WTC11 (cell line): ENCODE data around the gene HDLBP. TPM values are rescaled to one million over a fixed set of nuclear protein-coding genes. Genes with fewer than 3 reads are reported as not detected.

ENCODE experiments used
- ATF1 ChIP-seq: sonication (generic); formaldehyde crosslinking; IDR thresholded peaks from 2 replicates; pipeline ENCODE4 v1.8.1; 2023; ENCODE audit warnings: mild to moderate bottlenecking, moderate library complexity, missing genetic modification reagents
- EMX1 ChIP-seq: fragments of 250-450 bp; sonication (Bioruptor Pico); IDR thresholded peaks from 2 replicates; pipeline ENCODE4 v1.8.0; 2021; ENCODE audit warnings: mild to moderate bottlenecking
- NR2C2 ChIP-seq: sonication (generic); formaldehyde crosslinking; IDR thresholded peaks from 2 replicates; pipeline ENCODE4 v1.8.0; 2022; ENCODE audit warnings: mild to moderate bottlenecking, missing genetic modification reagents
- NR3C1 ChIP-seq: sonication (generic); formaldehyde crosslinking; conservative IDR thresholded peaks from 2 replicates; pipeline ENCODE4 v1.8.1; 2023; ENCODE audit warnings: low read depth, mild to moderate bottlenecking, missing genetic modification reagents
- RORB ChIP-seq: fragments of 250-450 bp; sonication (Bioruptor Pico); IDR thresholded peaks from 2 replicates; pipeline ENCODE4 v1.9.0; 2021; ENCODE audit warnings: mild to moderate bottlenecking
- SOX15 ChIP-seq: fragments of 250-450 bp; sonication (Bioruptor Pico); IDR thresholded peaks from 2 replicates; pipeline ENCODE4 v1.9.0; 2021; ENCODE audit warnings: mild to moderate bottlenecking
- SP1 ChIP-seq: sonication (generic); formaldehyde crosslinking; conservative IDR thresholded peaks from 2 replicates; pipeline ENCODE4 v1.8.1; 2022; ENCODE audit warnings: missing genetic modification reagents
- TEAD4 ChIP-seq: sonication (generic); formaldehyde crosslinking; IDR thresholded peaks from 2 replicates; pipeline ENCODE4 v1.8.0; 2022; ENCODE audit warnings: mild to moderate bottlenecking, missing genetic modification reagents
- ZNF219 ChIP-seq: sonication (generic); formaldehyde crosslinking; IDR thresholded peaks from 2 replicates; pipeline ENCODE4 v1.8.0; 2023; ENCODE audit warnings: missing genetic modification reagents, mild to moderate bottlenecking, borderline replicate concordance
- ZNF671 ChIP-seq: fragments of 250-450 bp; sonication (Bioruptor Pico); IDR thresholded peaks from 2 replicates; pipeline ENCODE4 v1.8.0; 2021; ENCODE audit warnings: mild to moderate bottlenecking
- total RNA-seq: library from RNA; stranded (reverse); gene quantifications from 3 replicates; pipeline ENCODE4 v1.2.3, GENCODE V29; 2021
- TF ChIP-seq, protein P1 (sequence below): sonication (generic); formaldehyde crosslinking; IDR thresholded peaks from 2 replicates; pipeline ENCODE4 v1.8.1; 2022; ENCODE audit warnings: mild to moderate bottlenecking, moderate library complexity, missing genetic modification reagents
- TF ChIP-seq, protein P2 (sequence below): fragments of 250-450 bp; sonication (Bioruptor Pico); conservative IDR thresholded peaks from 2 replicates; pipeline ENCODE4 v1.9.0; 2021; ENCODE audit warnings: mild to moderate bottlenecking
- TF ChIP-seq, protein P3 (sequence below): fragments of 250-450 bp; sonication (Bioruptor Pico); IDR thresholded peaks from 2 replicates; pipeline ENCODE4 v2.1.2; 2022; ENCODE audit warnings: mild to moderate bottlenecking, moderate library complexity
- TF ChIP-seq, protein P4 (sequence below): sonication (generic); formaldehyde crosslinking; IDR thresholded peaks from 2 replicates; pipeline ENCODE4 v1.8.0; 2022; ENCODE audit warnings: missing genetic modification reagents
- TF ChIP-seq, protein P5 (sequence below): sonication (generic); formaldehyde crosslinking; IDR thresholded peaks from 2 replicates; pipeline ENCODE4 v1.8.1; 2022; ENCODE audit warnings: low read depth, missing genetic modification reagents, borderline replicate concordance
- TF ChIP-seq, protein P6 (sequence below): fragments of 250-450 bp; sonication (Bioruptor Pico); IDR thresholded peaks from 2 replicates; pipeline ENCODE4 v1.9.0; 2021; ENCODE audit warnings: mild to moderate bottlenecking
- TF ChIP-seq, protein P7 (sequence below): fragments of 250-450 bp; sonication (Bioruptor Pico); IDR thresholded peaks from 2 replicates; pipeline ENCODE4 v1.8.0; 2021; ENCODE audit warnings: mild to moderate bottlenecking
- TF ChIP-seq, protein P8 (sequence below): sonication (generic); formaldehyde crosslinking; IDR thresholded peaks from 2 replicates; pipeline ENCODE4 v1.8.1; 2023; ENCODE audit warnings: mild to moderate bottlenecking, missing genetic modification reagents, moderate library complexity
- TF ChIP-seq, protein P9 (sequence below): sonication (generic); formaldehyde crosslinking; IDR thresholded peaks from 2 replicates; pipeline ENCODE4 v1.8.0; 2022; ENCODE audit warnings: mild to moderate bottlenecking, missing genetic modification reagents
- TF ChIP-seq, protein P10 (sequence below): sonication (generic); formaldehyde crosslinking; conservative IDR thresholded peaks from 2 replicates; pipeline ENCODE4 v1.8.1; 2022; ENCODE audit warnings: mild to moderate bottlenecking, missing genetic modification reagents

The HDLBP gene
- total RNA-seq, 1 experiment from 2014 or later = 368 TPM

DNA sequence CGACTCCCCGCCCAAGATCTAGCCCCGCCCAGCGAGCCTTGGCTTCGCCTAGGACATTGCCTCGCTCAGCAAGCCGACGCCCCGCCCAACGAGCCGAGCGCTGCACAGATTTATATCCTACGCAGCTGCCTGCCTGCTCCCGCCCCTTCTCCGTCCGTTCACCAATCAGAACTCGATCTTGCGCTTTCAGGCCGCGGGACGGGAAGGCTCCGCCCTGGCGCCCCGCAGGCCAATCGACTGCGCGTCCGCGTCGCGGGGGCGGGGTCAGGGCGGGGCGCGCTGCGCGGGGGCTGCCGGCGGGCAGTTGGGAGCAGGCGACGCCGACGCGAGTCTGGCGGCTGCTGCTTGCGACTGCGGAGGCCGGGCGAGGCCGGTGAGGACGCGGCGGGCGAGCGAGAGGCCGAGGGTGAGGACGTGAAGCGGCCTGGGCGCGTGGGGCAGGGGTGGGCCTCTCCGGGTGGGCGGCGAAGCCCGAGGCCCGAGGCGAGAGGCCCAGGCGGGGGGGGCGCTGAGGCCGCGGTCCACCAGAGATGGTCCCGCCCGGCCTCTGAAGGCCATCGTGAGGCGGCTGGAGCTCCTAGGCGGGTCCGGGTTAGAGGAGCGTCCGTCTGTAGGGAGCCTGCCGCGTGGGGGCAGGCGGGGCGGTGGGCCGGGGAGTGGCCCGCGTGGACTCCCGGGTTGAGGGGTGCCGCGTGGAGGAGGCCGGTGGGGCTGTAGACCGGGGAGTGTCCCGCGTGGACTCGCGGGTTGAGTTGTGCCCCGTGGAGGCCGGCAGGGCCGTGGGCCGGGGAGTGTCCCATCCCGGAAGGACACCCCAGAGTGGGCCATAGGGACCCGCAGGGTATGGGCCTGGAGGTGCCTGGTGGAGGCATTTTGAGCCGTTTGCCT lies 40.8 kb upstream of the HDLBP start, which contains the start of gene FARP2 (continued):
- TF ChIP-seq, protein P1, sequence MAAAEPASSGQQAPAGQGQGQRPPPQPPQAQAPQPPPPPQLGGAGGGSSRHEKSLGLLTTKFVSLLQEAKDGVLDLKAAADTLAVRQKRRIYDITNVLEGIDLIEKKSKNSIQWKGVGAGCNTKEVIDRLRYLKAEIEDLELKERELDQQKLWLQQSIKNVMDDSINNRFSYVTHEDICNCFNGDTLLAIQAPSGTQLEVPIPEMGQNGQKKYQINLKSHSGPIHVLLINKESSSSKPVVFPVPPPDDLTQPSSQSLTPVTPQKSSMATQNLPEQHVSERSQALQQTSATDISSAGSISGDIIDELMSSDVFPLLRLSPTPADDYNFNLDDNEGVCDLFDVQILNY = peak; percentile 20; the same call in 1 of the 2 replicates
- TF ChIP-seq NR2C2 (CRISPR knock-in tag) (no peak), ZNF671 (no peak), ZNF219 (no peak), ATF1 (CRISPR knock-in tag) (no peak), NR3C1 (CRISPR knock-in tag) (no peak), RORB (CRISPR knock-in tag) (no peak), TEAD4 (CRISPR knock-in tag) (no peak), SOX15 (CRISPR knock-in tag) (no peak), EMX1 (CRISPR knock-in tag) (no peak), SP1 (peak; percentile 92)
- TF ChIP-seq, protein P2, sequence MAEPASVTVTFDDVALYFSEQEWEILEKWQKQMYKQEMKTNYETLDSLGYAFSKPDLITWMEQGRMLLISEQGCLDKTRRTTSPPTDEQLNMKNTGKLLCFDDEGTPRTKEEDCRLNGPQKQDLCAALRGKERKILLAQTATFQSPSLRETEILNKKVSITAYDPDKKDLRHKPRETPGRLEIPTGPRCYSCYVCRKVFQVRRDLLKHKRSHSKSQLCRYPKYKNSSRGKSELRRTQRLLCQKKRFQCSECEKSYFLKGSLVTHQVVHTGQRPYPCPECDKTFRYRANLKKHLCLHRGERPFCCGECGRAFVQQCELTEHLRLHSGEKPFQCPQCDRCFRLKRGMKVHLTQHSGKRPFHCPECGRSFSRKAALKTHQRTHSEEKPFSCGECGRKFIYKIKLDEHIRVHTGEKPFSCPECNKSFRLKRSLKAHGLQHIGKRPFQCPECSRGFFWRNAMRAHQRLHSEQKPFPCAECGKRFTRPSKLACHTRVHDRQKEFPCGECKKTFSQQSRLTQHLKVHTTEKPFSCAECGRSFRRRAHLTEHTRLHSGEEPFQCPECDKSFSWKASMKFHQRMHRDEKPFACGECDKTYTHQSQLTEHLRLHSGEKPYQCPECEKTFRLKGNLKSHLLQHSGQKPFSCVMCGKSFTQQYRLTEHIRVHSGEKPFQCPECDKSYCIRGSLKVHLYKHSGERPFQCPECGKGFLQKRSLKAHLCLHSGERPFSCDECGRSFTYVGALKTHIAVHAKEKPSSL (CRISPR knock-in tag) = no peak
- TF ChIP-seq, protein P3, sequence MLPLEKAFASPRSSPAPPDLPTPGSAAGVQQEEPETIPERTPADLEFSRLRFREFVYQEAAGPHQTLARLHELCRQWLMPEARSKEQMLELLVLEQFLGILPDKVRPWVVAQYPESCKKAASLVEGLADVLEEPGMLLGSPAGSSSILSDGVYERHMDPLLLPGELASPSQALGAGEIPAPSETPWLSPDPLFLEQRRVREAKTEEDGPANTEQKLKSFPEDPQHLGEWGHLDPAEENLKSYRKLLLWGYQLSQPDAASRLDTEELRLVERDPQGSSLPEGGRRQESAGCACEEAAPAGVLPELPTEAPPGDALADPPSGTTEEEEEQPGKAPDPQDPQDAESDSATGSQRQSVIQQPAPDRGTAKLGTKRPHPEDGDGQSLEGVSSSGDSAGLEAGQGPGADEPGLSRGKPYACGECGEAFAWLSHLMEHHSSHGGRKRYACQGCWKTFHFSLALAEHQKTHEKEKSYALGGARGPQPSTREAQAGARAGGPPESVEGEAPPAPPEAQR (CRISPR knock-in tag) = no peak
- TF ChIP-seq, protein P4, sequence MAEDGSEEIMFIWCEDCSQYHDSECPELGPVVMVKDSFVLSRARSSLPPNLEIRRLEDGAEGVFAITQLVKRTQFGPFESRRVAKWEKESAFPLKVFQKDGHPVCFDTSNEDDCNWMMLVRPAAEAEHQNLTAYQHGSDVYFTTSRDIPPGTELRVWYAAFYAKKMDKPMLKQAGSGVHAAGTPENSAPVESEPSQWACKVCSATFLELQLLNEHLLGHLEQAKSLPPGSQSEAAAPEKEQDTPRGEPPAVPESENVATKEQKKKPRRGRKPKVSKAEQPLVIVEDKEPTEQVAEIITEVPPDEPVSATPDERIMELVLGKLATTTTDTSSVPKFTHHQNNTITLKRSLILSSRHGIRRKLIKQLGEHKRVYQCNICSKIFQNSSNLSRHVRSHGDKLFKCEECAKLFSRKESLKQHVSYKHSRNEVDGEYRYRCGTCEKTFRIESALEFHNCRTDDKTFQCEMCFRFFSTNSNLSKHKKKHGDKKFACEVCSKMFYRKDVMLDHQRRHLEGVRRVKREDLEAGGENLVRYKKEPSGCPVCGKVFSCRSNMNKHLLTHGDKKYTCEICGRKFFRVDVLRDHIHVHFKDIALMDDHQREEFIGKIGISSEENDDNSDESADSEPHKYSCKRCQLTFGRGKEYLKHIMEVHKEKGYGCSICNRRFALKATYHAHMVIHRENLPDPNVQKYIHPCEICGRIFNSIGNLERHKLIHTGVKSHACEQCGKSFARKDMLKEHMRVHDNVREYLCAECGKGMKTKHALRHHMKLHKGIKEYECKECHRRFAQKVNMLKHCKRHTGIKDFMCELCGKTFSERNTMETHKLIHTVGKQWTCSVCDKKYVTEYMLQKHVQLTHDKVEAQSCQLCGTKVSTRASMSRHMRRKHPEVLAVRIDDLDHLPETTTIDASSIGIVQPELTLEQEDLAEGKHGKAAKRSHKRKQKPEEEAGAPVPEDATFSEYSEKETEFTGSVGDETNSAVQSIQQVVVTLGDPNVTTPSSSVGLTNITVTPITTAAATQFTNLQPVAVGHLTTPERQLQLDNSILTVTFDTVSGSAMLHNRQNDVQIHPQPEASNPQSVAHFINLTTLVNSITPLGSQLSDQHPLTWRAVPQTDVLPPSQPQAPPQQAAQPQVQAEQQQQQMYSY (CRISPR knock-in tag) = no peak
- TF ChIP-seq, protein P5, sequence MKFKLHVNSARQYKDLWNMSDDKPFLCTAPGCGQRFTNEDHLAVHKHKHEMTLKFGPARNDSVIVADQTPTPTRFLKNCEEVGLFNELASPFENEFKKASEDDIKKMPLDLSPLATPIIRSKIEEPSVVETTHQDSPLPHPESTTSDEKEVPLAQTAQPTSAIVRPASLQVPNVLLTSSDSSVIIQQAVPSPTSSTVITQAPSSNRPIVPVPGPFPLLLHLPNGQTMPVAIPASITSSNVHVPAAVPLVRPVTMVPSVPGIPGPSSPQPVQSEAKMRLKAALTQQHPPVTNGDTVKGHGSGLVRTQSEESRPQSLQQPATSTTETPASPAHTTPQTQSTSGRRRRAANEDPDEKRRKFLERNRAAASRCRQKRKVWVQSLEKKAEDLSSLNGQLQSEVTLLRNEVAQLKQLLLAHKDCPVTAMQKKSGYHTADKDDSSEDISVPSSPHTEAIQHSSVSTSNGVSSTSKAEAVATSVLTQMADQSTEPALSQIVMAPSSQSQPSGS (CRISPR knock-in tag) = no peak
- TF ChIP-seq, protein P6, sequence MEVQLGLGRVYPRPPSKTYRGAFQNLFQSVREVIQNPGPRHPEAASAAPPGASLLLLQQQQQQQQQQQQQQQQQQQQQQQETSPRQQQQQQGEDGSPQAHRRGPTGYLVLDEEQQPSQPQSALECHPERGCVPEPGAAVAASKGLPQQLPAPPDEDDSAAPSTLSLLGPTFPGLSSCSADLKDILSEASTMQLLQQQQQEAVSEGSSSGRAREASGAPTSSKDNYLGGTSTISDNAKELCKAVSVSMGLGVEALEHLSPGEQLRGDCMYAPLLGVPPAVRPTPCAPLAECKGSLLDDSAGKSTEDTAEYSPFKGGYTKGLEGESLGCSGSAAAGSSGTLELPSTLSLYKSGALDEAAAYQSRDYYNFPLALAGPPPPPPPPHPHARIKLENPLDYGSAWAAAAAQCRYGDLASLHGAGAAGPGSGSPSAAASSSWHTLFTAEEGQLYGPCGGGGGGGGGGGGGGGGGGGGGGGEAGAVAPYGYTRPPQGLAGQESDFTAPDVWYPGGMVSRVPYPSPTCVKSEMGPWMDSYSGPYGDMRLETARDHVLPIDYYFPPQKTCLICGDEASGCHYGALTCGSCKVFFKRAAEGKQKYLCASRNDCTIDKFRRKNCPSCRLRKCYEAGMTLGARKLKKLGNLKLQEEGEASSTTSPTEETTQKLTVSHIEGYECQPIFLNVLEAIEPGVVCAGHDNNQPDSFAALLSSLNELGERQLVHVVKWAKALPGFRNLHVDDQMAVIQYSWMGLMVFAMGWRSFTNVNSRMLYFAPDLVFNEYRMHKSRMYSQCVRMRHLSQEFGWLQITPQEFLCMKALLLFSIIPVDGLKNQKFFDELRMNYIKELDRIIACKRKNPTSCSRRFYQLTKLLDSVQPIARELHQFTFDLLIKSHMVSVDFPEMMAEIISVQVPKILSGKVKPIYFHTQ (CRISPR knock-in tag) = no peak
- TF ChIP-seq, protein P7, sequence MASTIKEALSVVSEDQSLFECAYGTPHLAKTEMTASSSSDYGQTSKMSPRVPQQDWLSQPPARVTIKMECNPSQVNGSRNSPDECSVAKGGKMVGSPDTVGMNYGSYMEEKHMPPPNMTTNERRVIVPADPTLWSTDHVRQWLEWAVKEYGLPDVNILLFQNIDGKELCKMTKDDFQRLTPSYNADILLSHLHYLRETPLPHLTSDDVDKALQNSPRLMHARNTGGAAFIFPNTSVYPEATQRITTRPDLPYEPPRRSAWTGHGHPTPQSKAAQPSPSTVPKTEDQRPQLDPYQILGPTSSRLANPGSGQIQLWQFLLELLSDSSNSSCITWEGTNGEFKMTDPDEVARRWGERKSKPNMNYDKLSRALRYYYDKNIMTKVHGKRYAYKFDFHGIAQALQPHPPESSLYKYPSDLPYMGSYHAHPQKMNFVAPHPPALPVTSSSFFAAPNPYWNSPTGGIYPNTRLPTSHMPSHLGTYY (CRISPR knock-in tag) = no peak
- TF ChIP-seq, protein P8, sequence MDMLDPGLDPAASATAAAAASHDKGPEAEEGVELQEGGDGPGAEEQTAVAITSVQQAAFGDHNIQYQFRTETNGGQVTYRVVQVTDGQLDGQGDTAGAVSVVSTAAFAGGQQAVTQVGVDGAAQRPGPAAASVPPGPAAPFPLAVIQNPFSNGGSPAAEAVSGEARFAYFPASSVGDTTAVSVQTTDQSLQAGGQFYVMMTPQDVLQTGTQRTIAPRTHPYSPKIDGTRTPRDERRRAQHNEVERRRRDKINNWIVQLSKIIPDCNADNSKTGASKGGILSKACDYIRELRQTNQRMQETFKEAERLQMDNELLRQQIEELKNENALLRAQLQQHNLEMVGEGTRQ (CRISPR knock-in tag) = 0 out of 2 replicates have a peak, but pooled peaks have one; percentile 8
- TF ChIP-seq, protein P9, sequence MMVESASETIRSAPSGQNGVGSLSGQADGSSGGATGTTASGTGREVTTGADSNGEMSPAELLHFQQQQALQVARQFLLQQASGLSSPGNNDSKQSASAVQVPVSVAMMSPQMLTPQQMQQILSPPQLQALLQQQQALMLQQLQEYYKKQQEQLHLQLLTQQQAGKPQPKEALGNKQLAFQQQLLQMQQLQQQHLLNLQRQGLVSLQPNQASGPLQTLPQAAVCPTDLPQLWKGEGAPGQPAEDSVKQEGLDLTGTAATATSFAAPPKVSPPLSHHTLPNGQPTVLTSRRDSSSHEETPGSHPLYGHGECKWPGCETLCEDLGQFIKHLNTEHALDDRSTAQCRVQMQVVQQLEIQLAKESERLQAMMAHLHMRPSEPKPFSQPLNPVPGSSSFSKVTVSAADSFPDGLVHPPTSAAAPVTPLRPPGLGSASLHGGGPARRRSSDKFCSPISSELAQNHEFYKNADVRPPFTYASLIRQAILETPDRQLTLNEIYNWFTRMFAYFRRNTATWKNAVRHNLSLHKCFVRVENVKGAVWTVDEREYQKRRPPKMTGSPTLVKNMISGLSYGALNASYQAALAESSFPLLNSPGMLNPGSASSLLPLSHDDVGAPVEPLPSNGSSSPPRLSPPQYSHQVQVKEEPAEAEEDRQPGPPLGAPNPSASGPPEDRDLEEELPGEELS = peak; percentile 74; the same call in 1 of the 2 replicates
- TF ChIP-seq, protein P10, sequence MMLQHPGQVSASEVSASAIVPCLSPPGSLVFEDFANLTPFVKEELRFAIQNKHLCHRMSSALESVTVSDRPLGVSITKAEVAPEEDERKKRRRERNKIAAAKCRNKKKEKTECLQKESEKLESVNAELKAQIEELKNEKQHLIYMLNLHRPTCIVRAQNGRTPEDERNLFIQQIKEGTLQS (CRISPR knock-in tag) = no peak
